HG02759 (cell line): Measurements from ENCODE around the gene PTPN13.
"Not testable (repeated sequence)": the region's sequence is repeated elsewhere in the genome, so short reads cannot be mapped to it uniquely, and the experiment has no call there.

ENCODE experiments used
- ATAC-seq: cut with Tn5 transposase; IDR thresholded peaks from one replicate; pipeline ENCODE4 v1.9.1; 2021; ENCODE audit warnings: mild to moderate bottlenecking, moderate library complexity; ENCODE audit not compliant: unreplicated experiment

The PTPN13 gene

GRCh38 chr4:86688026-86688425 is 93.9 kb downstream of the PTPN13 start:
- ATAC-seq, result no peak

GRCh38 chr4:86704601-86705000 is 110.5 kb downstream of the PTPN13 start:
- no peak for ATAC-seq

GRCh38 chr4:86706923-86707597 is 112.9 kb downstream of the PTPN13 start:
- ATAC-seq, result no peak

GRCh38 chr4:86717651-86718050 is 123.5 kb downstream of the PTPN13 start:
- ATAC-seq, result no peak

GRCh38 chr4:86718152-86718551 is 124.0 kb downstream of the PTPN13 start:
- ATAC-seq, result no peak

- ATAC-seq, result not testable (repeated sequence)
Observed at GRCh38 chr4:86719149-86719548, 125.0 kb downstream of the PTPN13 start.

- no peak for ATAC-seq
Observed at GRCh38 chr4:86720508-86721068, 126.5 kb downstream of the PTPN13 start.

- no peak for ATAC-seq
Observed at GRCh38 chr4:86721412-86721811, 127.3 kb downstream of the PTPN13 start.

GRCh38 chr4:86730310-86730709 is 136.2 kb downstream of the PTPN13 start:
- no peak for ATAC-seq

- ATAC-seq, result no peak
Observed at GRCh38 chr4:86737244-86737643, 143.1 kb downstream of the PTPN13 start.

GRCh38 chr4:86741846-86742245 is 147.7 kb downstream of the PTPN13 start:
- no peak for ATAC-seq

- no peak for ATAC-seq
Observed at GRCh38 chr4:86744570-86744969, 150.5 kb downstream of the PTPN13 start.

- no peak for ATAC-seq
Observed at GRCh38 chr4:86749121-86749520, 155.0 kb downstream of the PTPN13 start.

- no peak for ATAC-seq
Observed at GRCh38 chr4:86755388-86755787, 161.3 kb downstream of the PTPN13 start.

GRCh38 chr4:86757468-86757867 is 163.4 kb downstream of the PTPN13 start:
- ATAC-seq, result no peak

- no peak for ATAC-seq
Observed at GRCh38 chr4:86759298-86759697, 165.2 kb downstream of the PTPN13 start.

GRCh38 chr4:86762649-86763048 is 168.5 kb downstream of the PTPN13 start:
- no peak for ATAC-seq

- no peak for ATAC-seq
Observed at GRCh38 chr4:86769794-86770193, 175.7 kb downstream of the PTPN13 start.

- no peak for ATAC-seq
Observed at GRCh38 chr4:86771141-86771540, 177.0 kb downstream of the PTPN13 start.

- no peak for ATAC-seq
Observed at GRCh38 chr4:86775061-86775460, 180.9 kb downstream of the PTPN13 start.

- no peak for ATAC-seq
Observed at GRCh38 chr4:86778175-86778574, 184.1 kb downstream of the PTPN13 start.

- no peak for ATAC-seq
Observed at GRCh38 chr4:86788826-86789225, 194.7 kb downstream of the PTPN13 start.

- no peak for ATAC-seq
Observed at GRCh38 chr4:86791126-86791525, 197.0 kb downstream of the PTPN13 start.
